Activated CD4-positive, alpha-beta memory T cell treated with anti-CD3 and anti-CD28 coated beads, Interleukin-2, amount 10 ng/mL, durations not matched to agents 7 days and 5 days (primary cell): ENCODE data around the gene CAMSAP2. TPM values are rescaled to one million over a fixed set of nuclear protein-coding genes. Genes with fewer than 3 reads are reported as not detected.
A peak's percentile ranks its signal among the peaks of the same experiment; 100 is the strongest.

Experiments
- CTCF ChIA-PET: fragments of 350-600 bp; sonication (Branson Sonifier 250); formaldehyde crosslinking; loops from one replicate; lab custom pipeline; 2021; ENCODE audit warnings: antibody characterized with exemption, inconsistent platforms; lab: Charles Lee
- POLR2A ChIA-PET: fragments of 350-600 bp; sonication (Branson Sonifier 250); formaldehyde crosslinking; loops from one replicate; lab custom pipeline; 2021; ENCODE audit warnings: antibody characterized with exemption; lab: Charles Lee
- DNase-seq: peaks from one replicate; pipeline ENCODE4 v3.0.0-alpha.2; 2020
- H3K27ac Mint-ChIP-seq: one replicate; pipeline ENCODE4 v1.8.0; 2021; ENCODE audit warnings: mild to moderate bottlenecking, mixed read lengths
- H3K27me3 Mint-ChIP-seq: one replicate; pipeline ENCODE4 v1.8.0; 2021; ENCODE audit warnings: mixed read lengths
- H3K36me3 Mint-ChIP-seq: one replicate; pipeline ENCODE4 v1.8.0; 2021; ENCODE audit warnings: low read depth, mixed read lengths
- H3K4me1 Mint-ChIP-seq: one replicate; pipeline ENCODE4 v1.8.0; 2021; ENCODE audit warnings: mixed read lengths
- H3K4me3 Mint-ChIP-seq: one replicate; pipeline ENCODE4 v1.8.0; 2021; ENCODE audit warnings: mild to moderate bottlenecking, mixed read lengths
- H3K9me3 Mint-ChIP-seq: one replicate; pipeline ENCODE4 v1.8.0; 2021; ENCODE audit warnings: mixed read lengths
- total RNA-seq, 2 experiments: library from RNA; stranded (reverse); gene quantifications; one replicate each; pipeline ENCODE4 v1.2.3, GENCODE V29; 2021

The CAMSAP2 gene
- total RNA-seq, 2 experiments from 2014 or later: 0.65 to 0.78 TPM

DNA sequence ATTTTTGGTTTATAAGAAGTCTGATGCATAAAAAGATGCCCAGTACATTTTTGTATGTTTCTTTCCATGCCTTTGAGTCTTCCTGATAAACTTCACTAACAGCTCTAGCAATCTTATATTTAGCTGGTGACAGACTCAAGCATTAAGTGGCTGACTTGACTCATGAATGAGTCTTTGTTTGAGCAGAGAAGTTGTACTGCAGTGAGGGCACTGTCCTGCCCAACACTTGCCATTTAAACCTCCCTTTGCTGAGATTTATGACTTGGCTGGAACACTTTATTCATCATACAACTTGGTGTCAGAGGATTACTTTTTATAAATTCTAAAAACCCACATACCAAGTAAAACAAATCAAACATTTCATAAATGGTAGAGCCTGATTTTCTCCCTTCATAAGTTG, 14.6 kb upstream of the CAMSAP2 start:
- ChIA-PET POLR2A (no interaction called here), CTCF (no interaction called here)
- Mint-ChIP-seq H3K4me3 (no peak overlapping the region), H3K27ac (no peak overlapping the region), H3K4me1 (no peaks in the 10 kb centered on the region), H3K27me3 (peaks cover 10% of the 10 kb centered on the region), H3K36me3 (no peaks in the 10 kb centered on the region), H3K9me3 (no peaks in the 10 kb centered on the region)
- DNase-seq: no peak

DNA sequence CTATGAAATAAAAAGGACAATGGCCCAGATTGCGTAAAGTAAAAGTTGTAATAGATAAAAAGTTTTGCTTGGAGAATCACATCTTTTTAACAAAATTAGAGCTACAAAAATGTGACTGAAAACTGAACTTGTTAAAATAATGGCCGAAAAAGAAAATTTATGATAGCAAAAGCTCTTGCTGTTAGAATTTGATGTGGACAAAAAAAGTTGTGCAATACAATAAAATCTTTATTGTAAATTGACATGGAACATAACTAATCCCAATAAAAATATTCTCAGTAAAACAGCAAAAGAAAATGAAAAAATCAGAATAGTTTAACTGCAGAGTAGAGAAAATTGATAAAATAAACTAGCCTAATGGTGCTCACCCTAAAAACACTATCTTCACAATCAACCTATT, 11.4 kb upstream of the CAMSAP2 start:
- Mint-ChIP-seq H3K27ac (no peak overlapping the region), H3K36me3 (no peaks in the 10 kb centered on the region), H3K4me1 (peaks cover 3% of the 10 kb centered on the region), H3K4me3 (no peak overlapping the region), H3K27me3 (peaks cover 5% of the 10 kb centered on the region), H3K9me3 (no peaks in the 10 kb centered on the region)
- DNase-seq: no peak
- POLR2A ChIA-PET: no interaction called here
- CTCF ChIA-PET: interaction anchor here (0.5 to 0.7 kb wide), 2 partner anchors 11 to 26 kb away, joined by 3 to 4 read pairs; no protein-coding TSS in a partner anchor

DNA sequence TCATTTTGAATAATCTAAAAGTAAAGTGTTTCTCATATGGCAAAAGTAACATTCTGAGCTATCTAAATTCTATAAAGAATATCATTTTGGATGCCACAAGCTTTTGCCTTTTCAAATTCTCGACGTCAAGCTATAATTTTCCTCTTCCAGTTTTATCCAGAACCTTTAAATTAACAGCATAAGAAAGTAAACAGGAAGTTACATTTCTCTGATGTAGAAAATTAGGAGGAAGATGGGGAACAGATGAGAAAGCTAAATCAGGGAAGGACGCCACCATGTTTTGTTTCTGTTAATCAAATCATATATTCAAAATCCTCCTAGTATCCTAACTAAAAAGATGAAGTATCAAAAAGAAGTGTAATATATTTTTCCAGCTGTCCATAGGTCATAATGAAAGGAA, 8.8 kb upstream of the CAMSAP2 start:
- H3K9me3 Mint-ChIP-seq: no peaks in the 10 kb centered on the region
- peaks cover 5% of the 10 kb centered on the region for H3K27me3 Mint-ChIP-seq
- no peaks in the 10 kb centered on the region for H3K36me3 Mint-ChIP-seq
- H3K4me1 Mint-ChIP-seq: peaks cover 3% of the 10 kb centered on the region
- H3K27ac Mint-ChIP-seq: no peak overlapping the region
- POLR2A ChIA-PET: no interaction called here
- CTCF ChIA-PET: interaction anchor here (0.6 to 1.0 kb wide), 2 partner anchors 108 to 156 kb away, joined by 3 read pairs; no protein-coding TSS in a partner anchor
- H3K4me3 Mint-ChIP-seq: no peak overlapping the region
- DNase-seq: no peak

DNA sequence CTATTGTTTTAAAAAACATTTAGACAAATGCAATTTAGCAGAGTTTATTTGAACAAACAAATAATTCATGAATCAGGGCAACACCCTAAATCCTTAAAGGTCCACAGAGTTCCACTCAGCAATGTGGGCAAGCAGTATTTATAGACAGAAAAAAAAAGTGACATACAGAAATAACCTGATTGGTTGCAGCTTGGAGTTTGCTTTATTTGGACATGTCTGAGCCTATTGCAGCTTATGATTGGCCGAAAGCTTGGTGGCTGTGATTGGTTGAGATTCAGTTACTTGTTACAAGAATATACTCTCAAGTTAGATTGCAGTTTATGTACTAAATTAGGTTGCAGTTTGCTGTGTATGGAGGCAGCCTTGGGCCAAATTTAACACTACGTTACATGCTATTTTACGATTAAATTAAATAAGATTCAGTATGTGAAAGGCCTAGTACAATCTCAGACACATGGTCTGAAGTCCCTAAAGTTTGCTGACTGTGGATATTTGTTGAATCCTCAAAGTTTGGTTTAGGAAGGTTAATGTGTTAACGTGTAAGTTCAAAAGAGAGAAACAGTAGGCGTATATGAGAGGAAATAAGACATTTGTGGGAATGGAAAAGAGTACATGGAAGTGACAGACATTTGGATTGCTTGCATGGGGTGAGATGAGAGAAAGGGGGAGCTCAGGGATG, 6.9 kb upstream of the CAMSAP2 start:
- ChIA-PET CTCF (no interaction called here), POLR2A (no interaction called here)
- Mint-ChIP-seq H3K9me3 (no peaks in the 10 kb centered on the region), H3K27ac (no peak overlapping the region), H3K4me3 (no peak overlapping the region), H3K4me1 (peaks cover 3% of the 10 kb centered on the region), H3K27me3 (peaks cover 8% of the 10 kb centered on the region), H3K36me3 (no peaks in the 10 kb centered on the region)
- DNase-seq: no peak

DNA sequence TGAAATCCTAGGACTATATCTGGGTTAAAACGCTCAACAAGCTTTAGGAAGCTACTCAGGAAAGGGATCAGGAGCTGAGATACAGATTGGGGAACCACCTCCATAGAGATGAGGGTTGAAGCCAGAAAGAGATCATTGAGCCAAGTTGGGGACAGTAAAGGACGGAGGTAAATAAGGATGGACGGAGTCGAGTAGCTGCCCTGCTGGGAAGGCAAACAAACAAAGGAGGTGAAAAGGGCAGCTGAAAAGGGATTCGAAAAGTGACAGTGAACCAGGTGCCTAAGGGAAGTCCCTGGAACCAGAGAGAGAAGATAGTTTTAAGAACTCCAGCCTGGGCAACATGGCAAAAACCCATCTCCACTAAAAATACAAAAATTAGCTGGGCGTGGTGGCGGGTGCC, 6.3 kb upstream of the CAMSAP2 start:
- no peaks in the 10 kb centered on the region for H3K36me3 Mint-ChIP-seq
- peaks cover 3% of the 10 kb centered on the region for H3K4me1 Mint-ChIP-seq
- no peak overlapping the region for H3K4me3 Mint-ChIP-seq
- H3K9me3 Mint-ChIP-seq: no peaks in the 10 kb centered on the region
- ChIA-PET CTCF (no interaction called here), POLR2A (no interaction called here)
- DNase-seq: no peak
- no peak overlapping the region for H3K27ac Mint-ChIP-seq
- H3K27me3 Mint-ChIP-seq: peaks cover 8% of the 10 kb centered on the region

DNA sequence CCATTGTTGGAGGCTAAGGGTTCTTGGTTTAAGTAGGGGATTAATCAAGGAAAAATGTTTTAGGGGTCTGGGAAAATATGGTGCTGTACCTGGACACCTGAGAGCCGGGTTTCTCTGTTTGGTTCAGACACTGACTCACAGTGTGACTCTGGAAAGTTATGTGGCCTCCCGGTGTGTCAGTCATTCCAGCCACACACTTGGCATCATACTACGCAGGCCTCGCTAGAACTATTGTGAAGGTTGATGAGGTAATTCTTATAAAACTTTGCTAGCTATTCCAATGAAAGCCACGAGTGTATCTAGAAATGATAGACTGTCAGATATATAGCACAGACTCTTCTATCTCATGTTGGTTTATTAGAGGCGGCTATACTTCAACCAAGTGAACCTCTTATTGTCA, 4.8 kb upstream of the CAMSAP2 start:
- CTCF ChIA-PET: interaction anchor here (0.9 kb wide), 1 partner anchor 111 kb away, joined by 4 read pairs; no protein-coding TSS in a partner anchor
- H3K9me3 Mint-ChIP-seq: no peaks in the 10 kb centered on the region
- H3K4me1 Mint-ChIP-seq: peaks cover 14% of the 10 kb centered on the region
- POLR2A ChIA-PET: no interaction called here
- no peak overlapping the region for H3K4me3 Mint-ChIP-seq
- no peak for DNase-seq
- H3K27me3 Mint-ChIP-seq: peaks cover 21% of the 10 kb centered on the region
- H3K36me3 Mint-ChIP-seq: no peaks in the 10 kb centered on the region
- no peak overlapping the region for H3K27ac Mint-ChIP-seq

DNA sequence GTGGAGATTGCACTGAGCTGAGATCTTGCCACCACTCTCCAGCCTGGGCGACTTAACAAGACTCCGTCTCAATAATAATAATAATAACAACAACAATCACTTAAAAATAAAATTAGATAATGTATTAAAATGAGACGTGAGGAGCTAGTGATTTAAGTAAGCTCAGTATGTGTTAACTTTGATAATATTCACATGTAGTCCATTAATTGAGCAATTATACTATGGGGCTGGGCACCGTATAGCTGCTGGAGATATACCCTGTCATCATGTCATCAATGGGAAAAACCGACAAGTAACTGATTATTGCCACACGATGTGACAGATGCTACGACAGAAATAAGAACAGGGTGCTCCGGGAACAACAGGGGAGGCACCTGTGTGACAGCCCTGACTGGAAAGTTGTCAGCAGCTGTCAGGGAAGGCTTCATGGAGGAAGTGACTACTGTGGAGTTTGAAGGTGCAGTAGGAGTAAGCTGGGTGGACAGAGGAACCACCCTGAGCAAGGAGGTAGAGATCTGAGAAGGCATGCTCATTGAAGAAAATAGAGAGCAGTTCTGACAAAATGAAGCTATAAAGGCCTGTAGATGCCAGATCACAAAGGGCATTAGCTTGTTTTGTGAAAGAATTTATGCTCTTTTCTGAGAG, 924 bp upstream of the CAMSAP2 start:
- Mint-ChIP-seq H3K4me3 (peak overlapping the region; percentile 90), H3K27me3 (peaks cover 36% of the 10 kb centered on the region), H3K36me3 (no peaks in the 10 kb centered on the region), H3K4me1 (peaks cover 21% of the 10 kb centered on the region), H3K9me3 (no peaks in the 10 kb centered on the region), H3K27ac (no peak overlapping the region)
- no peak for DNase-seq
- ChIA-PET POLR2A (interaction anchor here (1.1 to 1.8 kb wide), 2 partner anchors 67 to 116 kb away, joined by 4 to 7 read pairs; partner anchors contain the start of gene DDX59), CTCF (interaction anchor here (0.6 to 2.2 kb wide), 4 partner anchors 10 to 165 kb away, joined by 3 to 12 read pairs (median 5); no protein-coding TSS in a partner anchor)

DNA sequence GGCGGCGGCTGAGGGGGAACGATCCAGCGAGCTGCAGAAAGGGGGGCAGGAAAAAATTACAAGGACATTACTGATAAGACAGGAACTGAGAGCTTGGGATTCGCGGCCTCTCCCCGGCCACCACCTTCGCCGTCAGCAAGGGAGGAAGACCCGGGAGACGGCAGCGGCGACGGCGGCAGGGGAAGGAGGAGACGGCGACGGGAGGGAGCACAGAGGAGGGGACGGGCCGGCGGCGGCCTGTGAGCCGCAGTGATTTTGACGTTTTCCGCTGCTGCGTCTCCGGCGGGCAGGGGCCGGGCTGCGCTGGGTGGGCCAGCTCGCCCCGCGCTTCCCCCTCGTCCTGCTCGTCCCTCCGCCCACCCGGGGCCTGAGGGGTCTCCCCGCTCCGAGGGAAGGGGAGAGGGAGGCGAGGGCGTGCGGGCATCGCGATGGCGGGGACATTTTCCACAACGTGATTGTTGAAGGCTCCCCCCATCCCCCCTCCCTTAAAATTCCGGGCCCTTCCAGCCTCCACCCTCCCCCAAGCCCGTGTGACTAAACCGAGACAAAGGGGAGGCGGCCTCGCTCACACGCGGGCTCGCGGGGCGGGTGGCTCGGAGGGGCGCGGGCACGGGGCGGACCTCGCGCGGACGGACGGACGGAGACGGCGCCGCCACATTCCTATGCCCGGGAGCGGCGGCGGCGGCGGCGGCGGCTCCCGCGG, 407 bp downstream of the CAMSAP2 start:
- peak; percentile 21 for DNase-seq
- CTCF ChIA-PET: interaction anchor here (1.0 to 2.2 kb wide), 2 partner anchors 63 to 117 kb away, joined by 5 read pairs; no protein-coding TSS in a partner anchor

DNA sequence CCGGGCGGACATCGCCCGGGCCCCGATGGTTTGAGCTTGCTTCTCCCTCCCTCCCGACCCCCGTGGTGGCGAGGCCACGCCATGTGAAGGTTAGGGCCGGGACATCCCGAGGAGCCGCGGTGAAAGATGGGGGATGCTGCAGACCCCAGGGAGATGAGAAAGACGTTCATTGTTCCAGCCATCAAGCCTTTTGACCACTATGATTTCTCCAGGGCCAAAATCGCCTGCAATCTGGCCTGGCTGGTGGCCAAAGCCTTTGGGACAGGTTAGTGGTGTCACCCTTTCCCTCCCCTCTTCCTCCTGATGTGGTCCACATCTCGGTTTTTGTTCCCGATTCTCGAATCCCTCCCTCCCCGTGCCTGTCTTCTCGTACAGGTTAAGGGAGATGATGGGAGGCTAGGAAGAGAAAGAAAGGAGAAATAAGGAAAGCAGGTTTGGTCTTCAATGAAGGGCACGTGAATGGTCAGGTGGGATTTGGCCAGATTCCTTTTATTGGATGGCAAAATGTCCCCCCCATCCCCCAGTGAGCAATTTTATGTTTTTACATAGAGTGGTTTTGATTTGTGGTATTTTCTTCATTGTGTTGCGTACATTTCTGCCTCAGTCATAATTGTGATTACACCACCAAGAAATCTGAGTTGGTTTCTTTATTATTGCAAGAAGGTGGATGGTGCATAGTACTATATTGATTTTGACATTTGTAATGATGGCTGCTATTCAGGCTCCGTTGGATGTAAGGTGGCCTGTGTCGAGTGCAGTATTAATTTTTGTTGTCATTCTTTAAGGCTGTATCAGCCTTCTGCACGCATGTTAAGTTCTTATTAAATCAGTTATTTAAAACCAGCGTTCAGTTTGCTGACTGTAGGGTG, 1.2 kb downstream of the CAMSAP2 start:
- Mint-ChIP-seq H3K9me3 (no peaks in the 10 kb centered on the region), H3K27ac (no peak overlapping the region), H3K4me1 (peaks cover 30% of the 10 kb centered on the region), H3K36me3 (no peaks in the 10 kb centered on the region), H3K4me3 (peak overlapping the region; percentile 57), H3K27me3 (peaks cover 40% of the 10 kb centered on the region)
- DNase-seq: no peak
- CTCF ChIA-PET: interaction anchor here (1.0 kb wide), 1 partner anchor 118 kb away, joined by 5 read pairs; no protein-coding TSS in a partner anchor
- POLR2A ChIA-PET: no interaction called here

More for the DNA sequence above, 407 bp downstream of the CAMSAP2 start:
- Mint-ChIP-seq H3K4me1 (peaks cover 23% of the 10 kb centered on the region), H3K27me3 (peaks cover 36% of the 10 kb centered on the region), H3K9me3 (no peaks in the 10 kb centered on the region), H3K27ac (peak overlapping the region; percentile 68), H3K36me3 (no peaks in the 10 kb centered on the region), H3K4me3 (peak overlapping the region; percentile 90)
- POLR2A ChIA-PET: no interaction called here

DNA sequence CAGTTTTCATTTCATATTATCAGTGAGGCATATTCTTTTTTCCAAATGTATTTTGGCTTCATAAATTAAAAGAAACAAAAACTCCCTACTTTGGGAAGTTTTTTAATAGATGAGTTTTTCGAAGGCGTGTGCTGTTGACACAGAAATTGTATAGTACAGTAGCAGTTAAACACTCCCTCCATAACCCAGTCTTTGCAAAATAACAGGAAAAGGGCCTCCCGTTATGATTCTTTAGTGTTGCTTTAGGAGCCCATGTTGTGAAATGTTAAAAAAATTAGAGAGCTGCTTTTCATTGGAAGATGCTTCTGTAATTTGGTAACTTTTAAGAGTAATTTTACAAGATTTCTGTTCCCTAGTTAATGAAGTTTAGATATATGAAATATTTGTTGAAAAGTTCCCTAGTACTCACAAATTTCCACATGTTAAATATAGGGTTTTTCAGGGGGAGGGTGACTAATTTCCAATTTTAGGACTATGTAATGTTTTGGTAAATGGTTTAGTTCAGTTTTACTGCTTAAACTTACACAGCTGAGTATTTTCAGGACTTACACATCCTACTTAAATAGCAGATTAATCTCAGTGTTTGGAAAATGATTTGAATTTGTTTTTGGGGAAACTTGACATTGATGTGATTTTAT, 2.0 kb downstream of the CAMSAP2 start:
- peaks cover 36% of the 10 kb centered on the region for H3K27me3 Mint-ChIP-seq
- DNase-seq: no peak
- H3K4me3 Mint-ChIP-seq: no peak overlapping the region

DNA sequence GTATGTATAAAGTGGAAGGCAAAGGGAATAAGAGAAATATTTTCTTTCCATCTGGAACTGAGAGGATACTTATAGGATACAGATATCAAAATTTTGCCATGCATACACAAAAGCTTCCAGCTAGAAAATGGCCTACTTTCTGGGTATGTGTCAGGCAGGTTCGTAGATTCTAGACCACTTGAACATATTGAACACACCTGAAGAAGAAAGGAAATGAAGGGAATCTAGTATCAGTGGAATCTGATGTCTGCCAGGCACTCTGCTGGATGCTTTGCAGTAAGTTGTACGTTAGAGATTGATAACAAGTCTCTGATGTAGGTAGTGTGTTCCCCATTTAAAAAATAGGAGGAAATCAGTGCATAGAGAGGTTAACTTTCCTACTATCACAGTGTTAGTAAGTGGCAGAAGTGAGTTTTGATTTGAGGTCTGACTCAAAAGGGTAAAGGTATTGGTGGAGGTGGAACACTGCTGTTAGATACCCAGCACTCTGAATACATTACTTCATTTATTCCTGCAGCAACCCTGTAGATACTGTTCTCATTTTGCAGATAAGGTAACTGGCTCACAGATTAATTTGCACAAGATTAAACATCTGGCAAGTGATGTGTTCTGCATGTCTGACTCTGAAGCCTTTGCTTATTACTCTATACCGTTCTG, 3.0 kb downstream of the CAMSAP2 start:
- no peak for DNase-seq
- CTCF ChIA-PET: no interaction called here
- Mint-ChIP-seq H3K4me1 (peaks cover 30% of the 10 kb centered on the region), H3K27me3 (peaks cover 36% of the 10 kb centered on the region), H3K36me3 (no peaks in the 10 kb centered on the region), H3K4me3 (no peak overlapping the region), H3K9me3 (no peaks in the 10 kb centered on the region), H3K27ac (no peak overlapping the region)
- POLR2A ChIA-PET: no interaction called here

More for the DNA sequence above, 2.0 kb downstream of the CAMSAP2 start:
- peaks cover 30% of the 10 kb centered on the region for H3K4me1 Mint-ChIP-seq
- no peaks in the 10 kb centered on the region for H3K9me3 Mint-ChIP-seq
- H3K27ac Mint-ChIP-seq: no peak overlapping the region
- ChIA-PET POLR2A (interaction anchor here (0.5 kb wide), 1 partner anchor 118 kb away, joined by 3 read pairs; no protein-coding TSS in a partner anchor), CTCF (no interaction called here)
- no peaks in the 10 kb centered on the region for H3K36me3 Mint-ChIP-seq
